HG03521 (cell line): ENCODE results near the gene OGFRL1.

Experiments used
- ATAC-seq: cut with Tn5 transposase; IDR thresholded peaks from one replicate; pipeline ENCODE4 v1.9.1; 2021; ENCODE audit warnings: mild to moderate bottlenecking, moderate library complexity; ENCODE audit not compliant: unreplicated experiment

OGFRL1 gene

GRCh38 chr6:71284785-71285184 is 3.8 kb upstream of the OGFRL1 start:
- no peak for ATAC-seq

- no peak for ATAC-seq
Observed at GRCh38 chr6:71287038-71287437, 1.6 kb upstream of the OGFRL1 start.

GRCh38 chr6:71287926-71288227 is 734 bp upstream of the OGFRL1 start:
- ATAC-seq: no peak

- peak; percentile 28 for ATAC-seq
Observed at GRCh38 chr6:71289039-71289801, 609 bp downstream of the OGFRL1 start.

GRCh38 chr6:71289802-71290175 is 1.2 kb downstream of the OGFRL1 start:
- ATAC-seq: no peak

- no peak for ATAC-seq
Observed at GRCh38 chr6:71290611-71291010, 2.0 kb downstream of the OGFRL1 start.

GRCh38 chr6:71292001-71292400 is 3.4 kb downstream of the OGFRL1 start:
- no peak for ATAC-seq

GRCh38 chr6:71294121-71294523 is 5.5 kb downstream of the OGFRL1 start:
- no peak for ATAC-seq

GRCh38 chr6:71298459-71298858 is 9.8 kb downstream of the OGFRL1 start:
- ATAC-seq: no peak

- no peak for ATAC-seq
Observed at GRCh38 chr6:71299541-71300470, 11.2 kb downstream of the OGFRL1 start.

- no peak for ATAC-seq
Observed at GRCh38 chr6:71300561-71301168, 12.1 kb downstream of the OGFRL1 start.

GRCh38 chr6:71301546-71301945 is 12.9 kb downstream of the OGFRL1 start:
- ATAC-seq: no peak

- ATAC-seq: no peak
Observed at GRCh38 chr6:71309656-71310055, 21.0 kb downstream of the OGFRL1 start.

- no peak for ATAC-seq
Observed at GRCh38 chr6:71310261-71310660, 21.6 kb downstream of the OGFRL1 start.

- ATAC-seq: no peak
Observed at GRCh38 chr6:71312089-71312488, 23.5 kb downstream of the OGFRL1 start.

GRCh38 chr6:71317441-71317840 is 28.8 kb downstream of the OGFRL1 start:
- no peak for ATAC-seq

GRCh38 chr6:71320041-71320440 is 31.4 kb downstream of the OGFRL1 start:
- ATAC-seq: no peak

- ATAC-seq: no peak
Observed at GRCh38 chr6:71321314-71321713, 32.7 kb downstream of the OGFRL1 start.

- ATAC-seq: no peak
Observed at GRCh38 chr6:71324194-71324785, 35.7 kb downstream of the OGFRL1 start.

- no peak for ATAC-seq
Observed at GRCh38 chr6:71326611-71327010, 38.0 kb downstream of the OGFRL1 start.

GRCh38 chr6:71330501-71330900 is 41.9 kb downstream of the OGFRL1 start:
- no peak for ATAC-seq
